A549 (cell line): ENCODE results near the gene ALOX15B. TPM values are rescaled to one million over a fixed set of nuclear protein-coding genes. Genes with fewer than 3 reads are reported as not detected.

Source experiments
- ATAC-seq, 2 experiments: fragments of 200-7000 bp in 1 of 2; fragments of >200 bp in 1 of 2; cut with Nextera tagmentation in 1 of 2; cut with Tn5 transposase in 1 of 2; 3 replicates each; pipeline versions ENCODE4 v1.8.0 to v1.9.1; 2018 to 2020; ENCODE audit warnings: mild to moderate bottlenecking in 1 of 2, moderate library complexity in 1 of 2
- CTCF ChIA-PET: fragments of 300-600 bp; sonication (Branson Sonifier 250); formaldehyde crosslinking; extraction: SDS; loops from one replicate; lab custom pipeline; 2021; ENCODE audit warnings: antibody characterized with exemption, inconsistent platforms; lab: Yijun Ruan, JAX
- POLR2A ChIA-PET: fragments of 350-600 bp; formaldehyde crosslinking; extraction: SDS; loops from one replicate; lab custom pipeline; 2021; ENCODE audit warnings: antibody characterized with exemption, inconsistent platforms; lab: Yijun Ruan, JAX
- DNase-seq, 2 experiments: peaks; one replicate each; pipeline versions ENCODE4 v3.0.0 to v3.0.0-alpha.2; 2011 to 2016; ENCODE audit warnings: low read depth in 1 of 2, low spot score in 1 of 2
- FAIRE-seq: peaks from 2 replicates; lab custom pipeline; 2011; peaks lifted over from hg19 to GRCh38; lab: Jason Lieb, UNC
- H3K27ac ChIP-seq, 2 experiments: fragments of >200 bp; sonication (Bioruptor Twin); formaldehyde crosslinking; 3 replicates each; pipeline ENCODE4 v1.5.1; 2016 to 2017
- H3K4me1 ChIP-seq: fragments of >200 bp; sonication (Bioruptor Twin); formaldehyde crosslinking; 3 replicates; pipeline ENCODE4 v1.6.1; 2016
- H3K4me2 ChIP-seq: fragments of >200 bp; sonication (Bioruptor Twin); formaldehyde crosslinking; 3 replicates; pipeline ENCODE4 v1.6.1; 2016
- H3K4me3 ChIP-seq: fragments of >200 bp; sonication (Bioruptor Twin); formaldehyde crosslinking; 3 replicates; pipeline ENCODE4 v1.5.1; 2016
- H3K9me3 ChIP-seq: fragments of >200 bp; sonication (Bioruptor Twin); formaldehyde crosslinking; 3 replicates; pipeline ENCODE4 v1.6.1; 2016
- CHD4 ChIP-seq: fragments of 200-600 bp; sonication (generic); IDR thresholded peaks from 2 replicates; pipeline ENCODE4 v1.6.1; 2016; ENCODE audit warnings: antibody characterized with exemption, mild to moderate bottlenecking, borderline replicate concordance
- EHMT2 ChIP-seq: fragments of 200-600 bp; sonication (generic); IDR thresholded peaks from 2 replicates; pipeline ENCODE4 v1.6.1; 2016; ENCODE audit warnings: antibody characterized with exemption, low read depth, mild to moderate bottlenecking, moderate library complexity
- GATA3 ChIP-seq: IDR thresholded peaks from 2 replicates; pipeline ENCODE4 v1.6.1; 2012; ENCODE audit warnings: borderline replicate concordance
- HOXB5 ChIP-seq: fragments of 250-450 bp; sonication (Bioruptor Pico); IDR thresholded peaks from 2 replicates; pipeline ENCODE4 v1.5.0; 2020; ENCODE audit warnings: mild to moderate bottlenecking, moderate library complexity
- KDM5A ChIP-seq: fragments of 200-600 bp; sonication (generic); IDR thresholded peaks from 2 replicates; pipeline ENCODE4 v1.6.1; 2016; ENCODE audit warnings: antibody characterized with exemption, mild to moderate bottlenecking
- MAZ ChIP-seq: fragments of 150-350 bp; IDR thresholded peaks from 2 replicates; pipeline ENCODE4 v1.6.1; 2014; ENCODE audit warnings: antibody characterized with exemption, low read depth, low read length, borderline replicate concordance
- NFE2L2 ChIP-seq: fragments of 150-350 bp; conservative IDR thresholded peaks from 2 replicates; pipeline ENCODE4 v1.6.1; 2014; ENCODE audit warnings: low read length
- NPAS2 ChIP-seq: fragments of 250-450 bp; sonication (Bioruptor Pico); IDR thresholded peaks from 2 replicates; pipeline ENCODE4 v1.8.0; 2022; ENCODE audit warnings: mild to moderate bottlenecking, moderate library complexity, borderline replicate concordance
- RAD21 ChIP-seq, 2 experiments: fragments of >200 bp in 1 of 2; sonication (Bioruptor Twin) in 1 of 2; formaldehyde crosslinking in 1 of 2; IDR thresholded peaks in 1 of 2; conservative IDR thresholded peaks in 1 of 2; 2 replicates in 1 of 2; 3 replicates in 1 of 2; pipeline ENCODE4 v1.6.1; 2012 to 2018; ENCODE audit warnings: inconsistent platforms in 1 of 2
- RARB ChIP-seq: fragments of 250-450 bp; sonication (Bioruptor Pico); IDR thresholded peaks from 2 replicates; pipeline ENCODE4 v1.8.0; 2021; ENCODE audit warnings: mild to moderate bottlenecking, moderate library complexity
- RCOR1 ChIP-seq: fragments of 150-350 bp; IDR thresholded peaks from 2 replicates; pipeline ENCODE4 v1.6.1; 2014; ENCODE audit warnings: antibody characterized with exemption, low read length, low read depth
- TFCP2L1 ChIP-seq: fragments of 250-450 bp; sonication (Bioruptor Pico); IDR thresholded peaks from 2 replicates; pipeline ENCODE4 v1.5.0; 2021; ENCODE audit warnings: mild to moderate bottlenecking
- TP53 ChIP-seq: fragments of 250-450 bp; sonication (Bioruptor Pico); IDR thresholded peaks from 2 replicates; pipeline ENCODE4 v1.5.0; 2021; ENCODE audit warnings: mild to moderate bottlenecking, moderate library complexity
- ZSCAN20 ChIP-seq: fragments of 250-450 bp; sonication (Bioruptor Pico); IDR thresholded peaks from 2 replicates; pipeline ENCODE4 v1.8.0; 2022; ENCODE audit warnings: mild to moderate bottlenecking, moderate library complexity
- WGBS: methylation state at CpG from one replicate; pipeline ENCODE4 v1.1.6; 2017; ENCODE audit errors: missing lambda C conversion rate; 5-methylcytosine and 5-hydroxymethylcytosine counted together
- polyA plus RNA-seq, 4 experiments: library from polyadenylated mRNA; depleted of rRNA in 3 of 4; stranded (reverse); fragments of >200 nt; fragmentation: RNase III in 1 of 4; extraction: RNeasy Plus Mini Kit Qiagen cat#74134 plus additional on column Dnase treatment in 1 of 4; gene quantifications; 2 replicates in 3 of 4; 3 replicates in 1 of 4; pipeline ENCODE4 v1.2.3, GENCODE V29; 2011 to 2017
- TF ChIP-seq, protein P1 (sequence below): IDR thresholded peaks from 2 replicates; pipeline ENCODE4 v1.6.1; 2012
- TF ChIP-seq, protein P2 (sequence below): fragments of 250-450 bp; sonication (Bioruptor Pico); IDR thresholded peaks from 2 replicates; pipeline ENCODE4 v1.5.0; 2020; ENCODE audit warnings: low read depth, mild to moderate bottlenecking, moderate library complexity
- TF ChIP-seq, protein P3 (sequence below): fragments of >200 bp; sonication (Bioruptor Twin); formaldehyde crosslinking; IDR thresholded peaks from 3 replicates; pipeline ENCODE4 v1.5.1; 2016
- TF ChIP-seq, protein P4 (sequence below): IDR thresholded peaks from 2 replicates; pipeline ENCODE4 v1.6.1; 2012

ALOX15B gene
- polyA plus RNA-seq, 2 of the 4 experiments (the other 2 are of a cell fraction): not detected

DNA sequence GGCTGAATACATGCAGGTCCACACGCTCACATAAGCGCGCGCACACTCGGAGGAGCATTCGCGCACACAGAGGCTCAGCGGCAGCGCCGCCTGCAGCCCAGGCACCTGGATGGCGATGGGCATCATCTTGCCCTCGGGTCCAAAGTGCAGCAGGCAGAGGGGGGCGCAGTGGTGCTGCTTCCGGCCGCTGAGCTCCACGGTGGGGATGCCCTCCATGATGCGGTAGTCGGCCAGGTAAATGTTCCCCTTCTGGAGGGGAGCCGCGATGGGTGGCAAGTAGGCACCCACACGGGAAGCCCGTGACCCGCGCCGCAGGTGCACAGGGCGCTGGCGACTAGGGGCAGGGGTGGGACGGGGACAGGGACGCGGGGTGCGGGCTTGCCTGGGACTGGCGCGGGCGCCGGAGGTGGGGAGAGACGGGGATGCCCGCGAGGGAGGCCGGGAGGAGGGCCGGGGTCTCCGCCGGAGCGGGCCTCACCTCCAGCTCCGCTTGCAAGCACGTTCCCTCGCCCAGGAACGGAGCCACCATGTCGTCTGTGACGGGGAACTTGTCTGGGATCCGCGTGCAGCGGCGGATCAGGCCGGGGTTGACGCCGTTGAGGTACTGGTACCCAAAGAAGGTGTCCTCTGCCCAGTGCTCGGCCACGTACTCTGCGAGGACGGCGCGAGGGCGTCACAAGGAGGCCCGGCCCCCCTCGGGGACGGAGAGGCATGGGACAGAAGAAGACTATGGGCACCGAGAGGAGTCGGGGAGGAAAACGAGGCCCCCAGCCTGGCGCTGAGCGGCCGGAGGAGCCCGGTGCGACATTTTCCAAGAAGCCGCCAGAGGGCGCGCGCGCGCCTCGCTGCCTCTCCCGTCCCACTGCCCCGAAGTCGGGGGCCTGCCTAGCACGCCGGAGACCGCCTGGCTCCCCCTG, 40.7 kb downstream of the ALOX15B start (continued):
- TF ChIP-seq, protein P1, sequence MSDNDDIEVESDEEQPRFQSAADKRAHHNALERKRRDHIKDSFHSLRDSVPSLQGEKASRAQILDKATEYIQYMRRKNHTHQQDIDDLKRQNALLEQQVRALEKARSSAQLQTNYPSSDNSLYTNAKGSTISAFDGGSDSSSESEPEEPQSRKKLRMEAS: peak; percentile 80
- TF ChIP-seq CHD4 (no peak), TP53 (CRISPR knock-in tag) (0 out of 2 replicates have a peak, but pooled peaks have one; percentile 54), HOXB5 (CRISPR knock-in tag) (peak; percentile 86), KDM5A (0 out of 2 replicates have a peak, but pooled peaks have one; percentile 19), GATA3 (0 out of 2 replicates have a peak, but pooled peaks have one; percentile 18)
- TF ChIP-seq, protein P2, sequence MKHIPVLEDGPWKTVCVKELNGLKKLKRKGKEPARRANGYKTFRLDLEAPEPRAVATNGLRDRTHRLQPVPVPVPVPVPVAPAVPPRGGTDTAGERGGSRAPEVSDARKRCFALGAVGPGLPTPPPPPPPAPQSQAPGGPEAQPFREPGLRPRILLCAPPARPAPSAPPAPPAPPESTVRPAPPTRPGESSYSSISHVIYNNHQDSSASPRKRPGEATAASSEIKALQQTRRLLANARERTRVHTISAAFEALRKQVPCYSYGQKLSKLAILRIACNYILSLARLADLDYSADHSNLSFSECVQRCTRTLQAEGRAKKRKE (CRISPR knock-in tag): no peak
- TF ChIP-seq, all 56 proteins: peak for 21

DNA sequence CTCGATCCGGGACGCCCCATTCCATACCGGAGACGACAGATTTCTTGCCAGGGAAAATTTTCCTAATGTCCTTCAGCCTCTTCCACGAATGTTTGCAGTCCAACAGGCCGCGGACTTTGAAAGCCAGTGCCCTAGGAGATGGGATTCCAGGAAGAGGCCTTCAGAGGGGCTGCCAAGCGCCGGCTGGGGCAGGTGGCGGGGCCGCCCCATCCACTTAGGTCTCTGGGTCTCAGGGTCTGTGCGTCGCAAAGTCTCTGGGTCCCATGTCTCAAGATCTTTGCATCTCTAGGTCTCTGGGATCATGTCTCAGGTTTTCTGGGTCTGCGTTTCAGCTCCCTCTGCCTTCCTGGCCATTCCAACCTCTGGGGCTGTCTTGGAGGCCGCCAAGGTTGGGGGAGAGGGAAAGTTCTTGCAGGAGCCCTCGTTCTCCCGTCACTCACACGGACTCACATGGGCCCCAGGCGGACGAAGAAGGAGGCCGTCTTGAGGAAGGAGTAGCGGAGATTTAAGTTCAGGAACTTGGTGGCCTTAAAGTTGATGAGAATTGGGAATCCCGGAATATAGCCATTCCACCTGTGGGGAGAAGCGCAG, 41.4 kb downstream of the ALOX15B start:
- H3K9me3 ChIP-seq: no peaks in the 10 kb centered on the region
- H3K4me1 ChIP-seq: peaks cover 10% of the 10 kb centered on the region
- WGBS: 47% methylated on average over 22 of the region's 25 CpGs
- H3K27ac ChIP-seq: peak overlapping the region; percentile 70 to 89; a peak in 5 of 6 replicates
- no peak for TF ChIP-seq ZSCAN20 (CRISPR knock-in tag)
- 0 out of 2 replicates have a peak, but pooled peaks have one; percentile 0 for TF ChIP-seq NFE2L2
- TF ChIP-seq, all 56 proteins: peak for 1
- peak overlapping the region; percentile 85 for H3K4me2 ChIP-seq
- FAIRE-seq (no peak), DNase-seq (no peak), ATAC-seq (peak; percentile 16 to 22)
- peak overlapping the region; percentile 58 for H3K4me3 ChIP-seq
- CTCF ChIA-PET: interaction anchor here (0.7 to 27.4 kb wide), 15 partner anchors 8 to 364 kb away, joined by 3 to 1490 read pairs (median 3); partner anchors contain the start of genes ALOX12B and ALOXE3
- POLR2A ChIA-PET: interaction anchor here (1.3 kb wide), 2 partner anchors 39 to 93 kb away, joined by 7 to 8 read pairs; no protein-coding TSS in a partner anchor

DNA sequence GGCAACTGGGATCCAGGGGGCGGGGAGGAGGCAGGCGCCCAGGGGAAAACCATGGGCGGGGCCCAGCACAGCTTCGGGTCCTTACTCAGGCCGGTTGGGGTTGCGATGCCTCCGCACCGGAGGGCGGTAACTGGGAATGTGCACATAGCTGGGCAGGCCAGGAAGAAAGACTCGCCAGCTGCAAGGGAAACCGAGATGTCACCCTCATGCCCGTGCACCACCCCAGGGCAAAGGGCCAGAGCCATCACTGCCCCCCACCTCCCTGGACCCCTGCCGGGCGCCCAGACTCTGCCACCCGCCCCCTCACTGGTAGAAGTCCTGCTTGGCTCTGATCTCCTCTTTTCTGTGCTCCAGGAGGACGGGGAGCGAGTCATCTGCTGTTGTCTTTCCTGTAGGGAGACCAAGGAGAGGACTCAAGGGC, 42.0 kb downstream of the ALOX15B start:
- POLR2A ChIA-PET: no interaction called here
- TF ChIP-seq NFE2L2: no peak
- TF ChIP-seq TFCP2L1 (CRISPR knock-in tag): no peak
- TF ChIP-seq MAZ: no peak
- TF ChIP-seq EHMT2: no peak
- TF ChIP-seq, protein P3, sequence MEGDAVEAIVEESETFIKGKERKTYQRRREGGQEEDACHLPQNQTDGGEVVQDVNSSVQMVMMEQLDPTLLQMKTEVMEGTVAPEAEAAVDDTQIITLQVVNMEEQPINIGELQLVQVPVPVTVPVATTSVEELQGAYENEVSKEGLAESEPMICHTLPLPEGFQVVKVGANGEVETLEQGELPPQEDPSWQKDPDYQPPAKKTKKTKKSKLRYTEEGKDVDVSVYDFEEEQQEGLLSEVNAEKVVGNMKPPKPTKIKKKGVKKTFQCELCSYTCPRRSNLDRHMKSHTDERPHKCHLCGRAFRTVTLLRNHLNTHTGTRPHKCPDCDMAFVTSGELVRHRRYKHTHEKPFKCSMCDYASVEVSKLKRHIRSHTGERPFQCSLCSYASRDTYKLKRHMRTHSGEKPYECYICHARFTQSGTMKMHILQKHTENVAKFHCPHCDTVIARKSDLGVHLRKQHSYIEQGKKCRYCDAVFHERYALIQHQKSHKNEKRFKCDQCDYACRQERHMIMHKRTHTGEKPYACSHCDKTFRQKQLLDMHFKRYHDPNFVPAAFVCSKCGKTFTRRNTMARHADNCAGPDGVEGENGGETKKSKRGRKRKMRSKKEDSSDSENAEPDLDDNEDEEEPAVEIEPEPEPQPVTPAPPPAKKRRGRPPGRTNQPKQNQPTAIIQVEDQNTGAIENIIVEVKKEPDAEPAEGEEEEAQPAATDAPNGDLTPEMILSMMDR: no peak
- no peak for TF ChIP-seq RARB (CRISPR knock-in tag)
- TF ChIP-seq ZSCAN20 (CRISPR knock-in tag): no peak
- no peak for TF ChIP-seq RAD21 (conservative IDR thresholded peaks at IDR 0.05 in 1 of 2, IDR thresholded peaks at IDR 0.05 in 1 of 2)
- TF ChIP-seq HOXB5 (CRISPR knock-in tag): no peak
- TF ChIP-seq RCOR1: no peak
- no peak for TF ChIP-seq NPAS2
- TF ChIP-seq, protein P4, sequence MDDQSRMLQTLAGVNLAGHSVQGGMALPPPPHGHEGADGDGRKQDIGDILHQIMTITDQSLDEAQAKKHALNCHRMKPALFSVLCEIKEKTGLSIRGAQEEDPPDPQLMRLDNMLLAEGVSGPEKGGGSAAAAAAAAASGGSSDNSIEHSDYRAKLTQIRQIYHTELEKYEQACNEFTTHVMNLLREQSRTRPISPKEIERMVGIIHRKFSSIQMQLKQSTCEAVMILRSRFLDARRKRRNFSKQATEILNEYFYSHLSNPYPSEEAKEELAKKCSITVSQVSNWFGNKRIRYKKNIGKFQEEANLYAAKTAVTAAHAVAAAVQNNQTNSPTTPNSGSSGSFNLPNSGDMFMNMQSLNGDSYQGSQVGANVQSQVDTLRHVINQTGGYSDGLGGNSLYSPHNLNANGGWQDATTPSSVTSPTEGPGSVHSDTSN: no peak
- DNase-seq (no peak), FAIRE-seq (no peak), ATAC-seq (no peak)
- Histone ChIP-seq H3K9me3 (no peaks in the 10 kb centered on the region), H3K27ac (no peak overlapping the region), H3K4me3 (no peak overlapping the region), H3K4me1 (peaks cover 10% of the 10 kb centered on the region), H3K4me2 (peak overlapping the region; percentile 85; the same call in 2 of the 3 replicates)
- WGBS: 87% methylated on average over 16 of the region's 17 CpGs
- CTCF ChIA-PET: interaction anchor here (0.7 to 27.4 kb wide), 10 partner anchors 8 to 365 kb away, joined by 3 to 1490 read pairs (median 4); partner anchors contain the start of genes ALOX12B and ALOXE3
